Ascending aorta (tissue), 2 donors: ENCODE results near the gene ZAP70. TPM values are rescaled to one million over a fixed set of nuclear protein-coding genes. Genes with fewer than 3 reads are reported as not detected.
"Not testable (repeated sequence)": the region's sequence is repeated elsewhere in the genome, so short reads cannot be mapped to it uniquely, and the experiment has no call there.

Experiments used
- DNase-seq, 2 donors: peaks; one replicate each; pipeline ENCODE4 v3.0.0-alpha.2; 2019; ENCODE audit warnings: low spot score in 2 of 2
- H3K27ac ChIP-seq, 2 donors: fragments of 200-600 bp; sonication (generic); one replicate each; pipeline ENCODE4 v1.5.1; 2016 to 2017; ENCODE audit warnings: mild to moderate bottlenecking in 1 of 2
- H3K27me3 ChIP-seq: fragments of 200-600 bp; sonication (generic); one replicate; pipeline ENCODE4 v1.5.1; 2017
- H3K36me3 ChIP-seq, 2 donors: fragments of 200-600 bp; sonication (generic); one replicate each; pipeline ENCODE4 v1.5.1; 2016
- H3K4me1 ChIP-seq, 2 donors: fragments of 200-600 bp; sonication (generic); one replicate each; pipeline ENCODE4 v1.5.1; 2016 to 2017; ENCODE audit warnings: mild to moderate bottlenecking in 1 of 2
- H3K4me3 ChIP-seq, 2 donors: fragments of 200-600 bp; sonication (generic); one replicate each; pipeline ENCODE4 v1.5.1; 2016 to 2017; ENCODE audit warnings: mild to moderate bottlenecking in 1 of 2
- H3K9me3 ChIP-seq, 2 donors: fragments of 200-600 bp; sonication (generic); one replicate each; pipeline ENCODE4 v1.5.1; 2016
- intact Hi-C: fragments of 100-400 bp; cut with DNase I; formaldehyde crosslinking; loops from one replicate; pipeline ENCODE4 v1.15.1; 2023
- total RNA-seq: library from RNA; depleted of rRNA; stranded (reverse); fragments of >200 nt; gene quantifications from one replicate; pipeline ENCODE4 v1.1.0, GENCODE V29; 2016
- TF ChIP-seq, protein P1 (sequence below), 3 experiments: fragments of 200-600 bp in 2 of 3; fragments of 450-650 bp in 1 of 3; sonication (generic) in 2 of 3; IDR thresholded peaks; one replicate each; pipeline ENCODE4 v1.5.1; 2016 to 2019; ENCODE audit warnings: antibody characterized with exemption in 3 of 3, mild to moderate bottlenecking in 1 of 3, moderate library complexity in 1 of 3

ZAP70 gene
- total RNA-seq, 1 donor from 2014 or later: 2.7 TPM

DNA sequence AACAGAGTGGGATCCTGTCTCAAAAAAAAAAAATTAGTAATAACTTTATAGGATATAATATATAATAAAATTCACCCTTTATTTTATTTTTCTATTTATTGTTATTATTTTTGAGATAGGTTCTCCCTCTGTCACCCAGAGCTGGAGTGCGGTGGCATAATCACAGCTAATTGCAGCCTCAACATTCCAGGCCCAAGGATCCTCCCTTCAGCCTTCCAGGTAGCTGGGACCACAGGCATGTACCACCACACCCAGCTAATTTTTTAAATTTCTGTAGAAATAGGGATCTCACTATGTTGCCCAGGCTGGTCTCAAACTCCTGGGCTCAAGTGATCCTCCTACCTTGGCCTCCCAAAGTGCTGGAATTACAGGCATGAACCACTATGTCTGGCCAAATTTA lies 42.9 kb upstream of the ZAP70 start:
- Histone ChIP-seq H3K4me3 (no peak overlapping the region), H3K27me3 (no peaks in the 10 kb centered on the region), H3K9me3 (no peaks in the 10 kb centered on the region), H3K27ac (no peak overlapping the region), H3K4me1 (no peaks in the 10 kb centered on the region), H3K36me3 (no peaks in the 10 kb centered on the region)
- intact Hi-C loops: no loop called here
- TF ChIP-seq, protein P1, sequence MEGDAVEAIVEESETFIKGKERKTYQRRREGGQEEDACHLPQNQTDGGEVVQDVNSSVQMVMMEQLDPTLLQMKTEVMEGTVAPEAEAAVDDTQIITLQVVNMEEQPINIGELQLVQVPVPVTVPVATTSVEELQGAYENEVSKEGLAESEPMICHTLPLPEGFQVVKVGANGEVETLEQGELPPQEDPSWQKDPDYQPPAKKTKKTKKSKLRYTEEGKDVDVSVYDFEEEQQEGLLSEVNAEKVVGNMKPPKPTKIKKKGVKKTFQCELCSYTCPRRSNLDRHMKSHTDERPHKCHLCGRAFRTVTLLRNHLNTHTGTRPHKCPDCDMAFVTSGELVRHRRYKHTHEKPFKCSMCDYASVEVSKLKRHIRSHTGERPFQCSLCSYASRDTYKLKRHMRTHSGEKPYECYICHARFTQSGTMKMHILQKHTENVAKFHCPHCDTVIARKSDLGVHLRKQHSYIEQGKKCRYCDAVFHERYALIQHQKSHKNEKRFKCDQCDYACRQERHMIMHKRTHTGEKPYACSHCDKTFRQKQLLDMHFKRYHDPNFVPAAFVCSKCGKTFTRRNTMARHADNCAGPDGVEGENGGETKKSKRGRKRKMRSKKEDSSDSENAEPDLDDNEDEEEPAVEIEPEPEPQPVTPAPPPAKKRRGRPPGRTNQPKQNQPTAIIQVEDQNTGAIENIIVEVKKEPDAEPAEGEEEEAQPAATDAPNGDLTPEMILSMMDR (IDR thresholded peaks at IDR 0.05): no peak
- DNase-seq: no peak

DNA sequence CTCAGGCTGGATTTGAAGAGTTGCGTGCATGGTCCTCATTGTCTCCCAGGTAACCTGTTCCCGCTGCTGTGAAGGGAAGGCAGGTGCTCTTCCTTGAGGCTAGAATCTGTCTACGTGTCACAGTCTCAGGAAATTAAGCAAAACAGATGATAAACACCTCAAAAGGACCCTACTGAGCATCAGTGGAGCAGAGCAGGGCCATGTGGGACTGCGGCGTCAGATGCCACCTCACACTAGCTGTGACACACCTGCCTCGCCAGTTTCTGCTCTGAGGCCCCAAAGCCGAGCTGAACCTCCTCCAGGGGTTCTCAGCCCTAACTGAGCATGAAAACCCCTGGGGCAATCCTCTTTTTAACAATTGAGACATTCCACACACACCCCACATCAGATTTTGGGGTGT lies 41.9 kb upstream of the ZAP70 start:
- DNase-seq: no peak
- no peaks in the 10 kb centered on the region for H3K4me1 ChIP-seq
- intact Hi-C loops: no loop called here
- no peaks in the 10 kb centered on the region for H3K27me3 ChIP-seq
- no peak overlapping the region for H3K27ac ChIP-seq
- TF ChIP-seq, protein P1 (IDR thresholded peaks at IDR 0.05): no peak
- H3K4me3 ChIP-seq: no peak overlapping the region
- H3K9me3 ChIP-seq: no peaks in the 10 kb centered on the region
- H3K36me3 ChIP-seq: no peaks in the 10 kb centered on the region

DNA sequence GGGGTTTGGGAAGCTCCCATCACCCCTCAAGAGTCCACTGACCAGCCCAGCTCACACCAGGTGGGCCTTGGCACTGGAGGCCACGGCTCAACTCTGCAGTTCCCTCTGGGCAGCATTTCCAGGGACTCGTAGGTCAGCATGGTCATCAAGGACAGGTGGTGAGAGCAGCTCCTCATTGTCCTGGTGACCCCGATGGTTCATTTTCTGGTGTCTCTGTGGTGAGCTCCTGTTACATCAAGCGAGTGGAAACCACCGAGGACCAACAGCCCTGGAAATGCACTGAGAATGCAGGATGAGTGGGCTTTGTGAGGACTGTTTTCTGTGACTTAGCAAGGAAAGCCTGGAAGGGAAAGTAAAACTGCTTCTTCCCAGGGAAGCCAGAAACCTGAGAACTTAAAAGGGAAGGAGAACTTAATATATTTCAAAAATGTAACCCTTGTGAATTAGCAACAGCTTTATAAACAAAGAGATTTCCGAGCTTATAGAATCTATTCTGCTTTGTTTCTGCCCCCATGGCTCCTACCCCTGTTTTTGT lies 40.7 kb upstream of the ZAP70 start:
- H3K4me3 ChIP-seq, DNase-seq, H3K27me3 ChIP-seq, H3K9me3 ChIP-seq, H3K36me3 ChIP-seq, H3K27ac ChIP-seq, intact Hi-C loops, H3K4me1 ChIP-seq: not testable (repeated sequence)

DNA sequence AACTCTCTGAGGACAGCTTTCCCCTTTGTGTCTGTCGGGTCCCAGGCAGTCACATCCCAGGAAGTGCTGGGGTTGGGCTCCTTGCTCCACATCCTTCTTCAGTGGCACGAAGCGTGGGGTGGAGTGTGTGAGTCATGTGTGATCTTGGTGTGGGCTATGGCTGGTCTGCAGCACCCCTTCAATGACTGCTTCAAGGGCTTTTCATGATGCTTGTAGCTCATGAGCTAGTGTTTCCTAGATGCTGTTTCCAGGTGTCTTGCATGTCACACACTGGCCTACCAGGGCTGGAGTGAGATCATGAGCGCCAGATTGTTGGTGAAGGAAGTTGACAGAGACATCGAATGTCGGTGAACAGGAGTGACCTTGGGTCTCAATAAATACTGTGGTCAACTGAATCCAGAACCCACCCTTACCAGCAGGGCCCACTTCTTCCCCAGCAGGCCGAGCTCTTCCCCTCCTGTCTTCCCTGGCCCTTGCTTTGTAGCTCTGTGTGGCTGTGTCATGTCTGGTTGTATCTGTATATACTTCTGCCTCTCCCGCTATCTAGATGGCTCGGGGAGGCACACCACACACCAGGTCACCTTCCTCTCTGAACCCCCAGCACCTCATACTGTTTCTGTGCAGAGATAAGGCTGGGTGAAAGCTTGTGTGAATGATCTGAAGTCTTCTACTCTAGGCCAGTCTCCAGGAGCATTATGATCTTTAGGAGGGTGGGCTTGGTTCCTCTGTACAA lies 40.0 kb upstream of the ZAP70 start:
- intact Hi-C loops: no loop called here
- H3K4me3 ChIP-seq: no peak overlapping the region
- no peak for DNase-seq

DNA sequence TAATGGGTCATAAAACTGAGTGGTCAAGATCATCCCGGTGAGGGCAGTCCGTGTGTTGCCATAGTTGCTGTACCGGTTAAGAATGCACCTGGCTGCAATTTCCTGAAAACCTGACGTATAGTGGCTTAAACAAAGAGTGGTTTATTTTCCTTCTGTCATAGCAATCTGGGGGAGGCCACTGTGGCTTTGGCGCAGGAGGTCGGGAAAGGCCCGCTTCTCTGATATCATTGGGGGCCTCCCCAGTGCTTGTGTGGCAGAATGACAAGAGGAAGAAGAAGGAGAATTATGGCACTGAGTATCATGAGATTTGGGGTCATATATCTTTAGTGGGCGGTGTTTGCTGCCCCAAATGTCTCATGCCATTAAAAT lies 39.5 kb upstream of the ZAP70 start:
- no peaks in the 10 kb centered on the region for H3K36me3 ChIP-seq
- intact Hi-C loops: no loop called here
- DNase-seq: no peak

More for the DNA sequence above, 40.0 kb upstream of the ZAP70 start:
- H3K36me3 ChIP-seq: no peaks in the 10 kb centered on the region
- no peak overlapping the region for H3K27ac ChIP-seq
- no peaks in the 10 kb centered on the region for H3K27me3 ChIP-seq
- H3K9me3 ChIP-seq: no peaks in the 10 kb centered on the region
- H3K4me1 ChIP-seq: no peaks in the 10 kb centered on the region
- TF ChIP-seq, protein P1 (IDR thresholded peaks at IDR 0.05): no peak

DNA sequence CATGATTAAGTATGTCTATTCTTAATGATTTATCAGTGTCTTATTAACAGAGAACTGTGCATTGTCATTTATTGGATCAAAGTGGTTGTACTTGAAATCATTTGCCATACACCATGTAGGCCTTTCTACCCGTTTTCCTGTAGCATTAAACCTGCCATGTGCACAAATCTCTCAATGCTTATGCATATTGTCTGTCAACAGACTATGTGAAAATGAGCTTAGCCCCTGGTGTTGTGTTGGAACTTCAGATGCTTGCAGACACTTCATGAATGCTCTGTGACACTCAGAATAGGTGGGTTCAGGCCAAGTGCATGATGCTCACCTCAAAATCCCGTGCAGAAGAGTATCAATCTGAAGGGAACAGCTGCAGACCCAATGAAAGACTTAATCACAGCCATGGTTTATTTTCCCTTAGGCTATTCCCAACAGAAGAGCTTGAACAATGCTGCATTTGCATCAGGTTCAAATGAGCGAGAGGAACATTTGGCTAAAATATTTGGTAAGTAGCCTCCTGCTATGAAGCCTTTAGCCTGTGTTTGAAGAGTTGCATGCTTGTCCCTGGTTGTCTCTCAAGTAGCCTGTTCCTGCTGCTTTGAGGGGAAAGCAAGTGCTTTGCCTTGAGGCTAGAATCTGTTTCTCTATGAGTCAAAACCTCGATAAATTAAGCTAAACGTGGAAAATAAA lies 37.8 kb upstream of the ZAP70 start:
- TF ChIP-seq, protein P1 (IDR thresholded peaks at IDR 0.05): no peak
- intact Hi-C loops: no loop called here
- H3K9me3 ChIP-seq: no peaks in the 10 kb centered on the region
- no peaks in the 10 kb centered on the region for H3K4me1 ChIP-seq
- no peak overlapping the region for H3K4me3 ChIP-seq
- H3K36me3 ChIP-seq: no peaks in the 10 kb centered on the region
- no peak for DNase-seq
- no peaks in the 10 kb centered on the region for H3K27me3 ChIP-seq
- H3K27ac ChIP-seq: no peak overlapping the region

More for the DNA sequence above, 39.5 kb upstream of the ZAP70 start:
- H3K27ac ChIP-seq: no peak overlapping the region
- H3K4me1 ChIP-seq: no peaks in the 10 kb centered on the region
- H3K9me3 ChIP-seq: no peaks in the 10 kb centered on the region
- no peaks in the 10 kb centered on the region for H3K27me3 ChIP-seq
- H3K4me3 ChIP-seq: no peak overlapping the region
- TF ChIP-seq, protein P1 (IDR thresholded peaks at IDR 0.05): no peak
